Measurements from ENCODE around the gene EXOC4.

DNA sequence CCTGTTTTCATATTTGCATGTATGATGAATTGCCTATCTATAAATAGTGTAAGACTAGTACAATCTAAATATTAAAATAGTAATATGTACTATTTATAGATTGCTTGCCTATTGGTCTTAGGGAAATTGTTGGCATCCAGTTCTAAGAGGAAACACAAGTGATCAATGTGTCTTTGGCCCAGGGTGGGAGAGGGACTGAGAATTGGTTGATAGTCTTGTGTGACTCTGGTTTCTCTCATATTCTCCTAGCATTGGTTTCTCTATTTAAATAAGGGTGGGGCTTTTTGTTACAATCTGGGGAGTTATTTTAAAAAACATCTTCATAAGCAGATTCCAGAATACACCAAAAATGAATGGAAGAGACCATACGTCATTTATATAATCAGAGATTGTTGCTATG, 250.1 kb downstream of the EXOC4 start:
- TF ChIP-seq, protein P1, sequence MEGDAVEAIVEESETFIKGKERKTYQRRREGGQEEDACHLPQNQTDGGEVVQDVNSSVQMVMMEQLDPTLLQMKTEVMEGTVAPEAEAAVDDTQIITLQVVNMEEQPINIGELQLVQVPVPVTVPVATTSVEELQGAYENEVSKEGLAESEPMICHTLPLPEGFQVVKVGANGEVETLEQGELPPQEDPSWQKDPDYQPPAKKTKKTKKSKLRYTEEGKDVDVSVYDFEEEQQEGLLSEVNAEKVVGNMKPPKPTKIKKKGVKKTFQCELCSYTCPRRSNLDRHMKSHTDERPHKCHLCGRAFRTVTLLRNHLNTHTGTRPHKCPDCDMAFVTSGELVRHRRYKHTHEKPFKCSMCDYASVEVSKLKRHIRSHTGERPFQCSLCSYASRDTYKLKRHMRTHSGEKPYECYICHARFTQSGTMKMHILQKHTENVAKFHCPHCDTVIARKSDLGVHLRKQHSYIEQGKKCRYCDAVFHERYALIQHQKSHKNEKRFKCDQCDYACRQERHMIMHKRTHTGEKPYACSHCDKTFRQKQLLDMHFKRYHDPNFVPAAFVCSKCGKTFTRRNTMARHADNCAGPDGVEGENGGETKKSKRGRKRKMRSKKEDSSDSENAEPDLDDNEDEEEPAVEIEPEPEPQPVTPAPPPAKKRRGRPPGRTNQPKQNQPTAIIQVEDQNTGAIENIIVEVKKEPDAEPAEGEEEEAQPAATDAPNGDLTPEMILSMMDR (IDR thresholded peaks at IDR 0.05): no peak
- TF ChIP-seq POLR2A (IDR thresholded peaks at IDR 0.05): no peak

All from lower leg skin (tissue), 3 donors.